DND-41 (cell line): Measurements from ENCODE around the gene DHRS3.

Source experiments
- CTCF ChIP-seq: IDR thresholded peaks from 2 replicates; pipeline ENCODE4 v1.5.1; 2012; ENCODE audit warnings: borderline replicate concordance, low read length, moderate library complexity, mild to moderate bottlenecking; ENCODE audit not compliant: poor library complexity, severe bottlenecking; ENCODE audit errors: extremely low read depth
- EZH2 ChIP-seq: IDR thresholded peaks from 3 replicates; pipeline ENCODE4 v1.6.1; 2012; ENCODE audit warnings: borderline replicate concordance, low read depth, mild to moderate bottlenecking, moderate library complexity, low read length, inconsistent platforms; ENCODE audit not compliant: severe bottlenecking

GRCh38 chr1:12648741-12649140 lies 30.7 kb upstream of the DHRS3 start:
- no peak for TF ChIP-seq CTCF
- no peak for TF ChIP-seq EZH2
